Measurements from ENCODE around the gene DNAJC22.
"Not testable (repeated sequence)": the region's sequence is repeated elsewhere in the genome, so short reads cannot be mapped to it uniquely, and the experiment has no call there.

The DNAJC22 gene

DNA sequence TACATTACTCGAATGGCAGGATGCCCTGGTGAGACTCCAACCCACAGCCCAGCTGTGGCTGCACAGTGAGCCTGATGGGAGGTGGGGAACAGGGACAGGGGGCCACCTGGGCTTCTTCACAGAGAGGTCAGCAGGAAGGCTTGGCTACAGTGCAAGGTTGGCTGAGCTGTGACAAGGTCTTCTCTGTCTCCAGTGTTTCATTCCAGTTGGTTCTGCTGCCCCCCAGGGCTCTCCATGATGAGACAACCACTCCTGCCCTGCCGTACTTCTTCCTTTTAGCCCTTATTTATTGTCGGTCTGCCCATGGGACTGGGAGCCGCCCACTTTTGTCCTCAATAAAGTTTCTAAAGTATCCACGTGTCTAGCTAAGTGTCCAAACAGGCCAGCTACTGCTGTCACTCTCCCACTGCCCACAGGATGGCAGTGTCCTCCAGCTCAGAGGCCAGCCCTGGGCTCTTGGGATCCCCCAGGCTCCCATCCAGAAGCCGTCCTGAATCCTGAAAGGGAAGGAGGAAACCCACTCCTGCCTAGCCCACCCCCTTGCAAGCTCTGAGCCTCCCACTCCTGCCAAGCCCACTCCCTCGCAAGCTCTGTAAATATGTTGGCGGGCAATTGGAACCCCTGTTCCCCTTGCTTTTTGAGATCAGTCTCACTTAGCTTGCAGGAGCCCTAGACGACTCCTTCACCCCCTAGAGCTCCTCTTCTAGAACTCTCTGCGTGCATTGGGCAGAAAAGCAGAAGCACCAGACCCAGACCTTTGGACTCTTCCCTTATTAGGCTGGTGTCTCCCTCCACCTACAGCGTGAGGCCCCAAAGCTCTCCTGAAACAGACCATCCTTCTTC, 15.1 kb upstream of the DNAJC22 start:
- no peak for DNase-seq (ENCODE audit: low read depth)

- DNase-seq (ENCODE audit: low read depth) = no peak
Measured at GRCh38 chr12:49332441-49332861, 14.2 kb upstream of the DNAJC22 start.

DNA sequence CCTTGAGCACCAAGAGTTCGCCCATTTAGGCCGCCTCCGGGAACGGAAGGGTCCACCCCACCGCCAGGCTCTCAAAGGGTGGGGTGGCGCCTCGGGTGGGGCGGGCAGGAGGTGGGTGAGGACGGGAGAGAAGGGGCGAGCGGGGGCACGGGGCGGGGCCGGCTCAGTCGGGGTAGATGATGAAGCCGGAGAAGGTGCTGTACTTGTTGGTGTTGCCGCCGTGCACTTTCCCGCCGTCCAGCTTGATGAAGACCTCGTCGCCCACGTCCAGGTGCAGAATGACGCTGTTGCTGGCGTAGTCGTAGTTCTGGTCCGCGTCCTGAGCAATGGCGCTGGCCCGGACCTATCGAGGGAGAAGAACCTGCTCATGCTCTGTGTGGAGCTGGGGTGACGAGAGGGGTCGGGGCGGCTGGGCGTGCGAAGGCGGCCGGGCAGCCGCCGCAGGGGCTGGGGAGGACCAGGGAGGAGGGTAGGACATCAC, 13.8 kb upstream of the DNAJC22 start:
- DNase-seq (ENCODE audit: low read depth) = no peak

DNA sequence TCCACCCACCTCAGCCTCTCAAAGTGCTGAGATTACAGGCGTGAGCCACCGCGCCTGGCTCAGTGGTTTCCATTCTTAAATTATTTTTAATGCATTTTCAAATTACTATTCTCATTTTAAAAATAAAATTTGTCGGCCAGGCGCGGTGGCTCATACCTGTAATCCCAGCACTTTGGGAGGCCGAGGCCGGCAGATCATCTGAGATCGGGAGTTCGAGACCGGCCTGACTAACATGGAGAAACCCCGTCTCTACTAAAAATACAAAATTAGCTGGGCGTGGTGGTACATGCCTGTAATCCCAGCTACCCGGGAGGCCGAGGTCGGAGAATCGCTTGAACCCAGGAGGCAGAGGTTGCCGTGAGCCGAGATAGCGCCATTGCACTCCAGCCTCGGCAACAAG, 12.9 kb upstream of the DNAJC22 start:
- not testable (repeated sequence) for DNase-seq (ENCODE audit: low read depth)

- DNase-seq (ENCODE audit: low read depth) = no peak
Measured at GRCh38 chr12:49334226-49334625, 12.5 kb upstream of the DNAJC22 start.

- no peak for DNase-seq (ENCODE audit: low read depth)
Measured at GRCh38 chr12:49334681-49335080, 12.0 kb upstream of the DNAJC22 start.

GRCh38 chr12:49335118-49335954, 11.4 kb upstream of the DNAJC22 start:
- no peak for DNase-seq (ENCODE audit: low read depth)

GRCh38 chr12:49335955-49336644, 10.6 kb upstream of the DNAJC22 start:
- DNase-seq (ENCODE audit: low read depth) = no peak

DNA sequence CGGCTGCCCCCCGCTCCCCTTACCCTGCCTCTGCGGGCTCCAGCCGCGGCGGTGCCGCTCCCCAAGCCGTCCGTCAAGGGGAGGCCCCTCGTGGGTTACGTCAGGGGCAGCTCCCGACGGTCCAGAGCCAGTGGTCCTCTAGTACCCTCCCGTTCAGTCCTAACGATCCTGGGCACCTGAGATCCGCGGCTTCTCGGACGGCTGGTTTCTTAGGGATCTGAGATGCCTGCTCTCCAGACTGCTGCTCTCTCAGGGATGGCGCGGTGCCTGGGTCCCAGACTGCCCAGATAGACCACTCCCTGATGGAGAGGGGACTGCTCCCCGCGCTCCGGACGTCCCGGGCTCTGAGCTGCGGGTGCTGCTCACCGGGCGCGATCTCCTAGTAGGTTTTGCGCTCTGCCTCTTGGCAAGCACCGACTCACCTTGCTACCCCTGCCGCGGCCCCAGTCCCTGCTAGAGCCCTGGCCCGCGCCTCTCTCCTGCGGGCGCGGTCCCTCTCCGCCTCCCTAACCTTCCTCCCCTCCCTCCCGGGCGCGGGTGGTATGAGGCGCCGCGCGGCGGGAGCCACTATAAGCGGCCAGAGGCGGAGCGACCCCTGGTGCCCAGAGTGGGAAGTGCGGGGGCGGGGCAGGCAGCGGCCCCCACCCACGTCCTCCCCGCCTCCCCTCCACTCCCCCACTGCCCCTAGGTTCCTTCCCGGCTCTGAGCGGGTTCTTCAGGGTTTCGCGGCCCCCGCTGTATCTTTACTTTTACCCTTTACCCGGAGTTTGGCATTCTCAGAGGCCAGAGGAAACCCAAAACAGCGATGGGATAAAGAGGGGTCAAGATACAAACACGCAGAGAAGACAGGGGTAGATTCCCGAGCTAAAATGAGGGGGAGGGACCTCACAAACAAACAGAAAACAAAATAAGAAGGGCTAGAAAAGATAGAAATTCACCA, 9.8 kb upstream of the DNAJC22 start, which contains the start of gene C1QL4:
C1QL4 (minus strand) TSS at position 544 of the 940 bp plus-strand sequence. CDS start 711 bp downstream, outside the sequence.
- no peak for DNase-seq (ENCODE audit: low read depth)

DNA sequence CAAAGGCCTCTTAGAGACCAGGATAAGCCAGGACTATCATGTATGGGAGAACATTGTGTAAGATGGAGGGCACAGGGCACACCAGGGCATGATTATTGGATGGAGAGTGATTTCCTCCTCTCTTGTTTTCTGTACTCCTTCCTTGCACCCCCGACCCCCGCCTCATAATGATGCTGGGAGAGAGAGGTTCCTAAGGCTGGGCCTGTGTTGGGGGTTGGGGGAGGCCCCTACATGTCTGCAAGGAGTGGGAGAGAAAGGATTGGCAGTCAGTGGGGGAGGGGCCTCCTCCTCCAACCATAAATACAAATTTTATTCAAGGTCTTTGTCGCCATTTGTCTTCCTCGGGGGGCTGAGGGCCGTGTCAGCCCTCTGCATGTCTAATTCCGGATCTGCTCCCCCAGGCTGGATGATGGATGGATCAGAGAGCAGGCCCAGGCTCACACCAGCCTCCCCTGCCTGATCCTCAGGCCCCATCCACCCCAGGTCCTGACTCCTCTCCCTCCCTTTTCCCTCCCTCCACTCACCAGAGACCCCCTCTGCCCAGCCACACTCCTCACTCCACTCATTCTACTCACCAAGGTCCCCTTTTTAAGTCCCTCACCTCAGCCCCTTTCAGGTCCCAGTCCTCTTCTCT, 7.7 kb upstream of the DNAJC22 start:
- no peak for DNase-seq (ENCODE audit: low read depth)

DNA sequence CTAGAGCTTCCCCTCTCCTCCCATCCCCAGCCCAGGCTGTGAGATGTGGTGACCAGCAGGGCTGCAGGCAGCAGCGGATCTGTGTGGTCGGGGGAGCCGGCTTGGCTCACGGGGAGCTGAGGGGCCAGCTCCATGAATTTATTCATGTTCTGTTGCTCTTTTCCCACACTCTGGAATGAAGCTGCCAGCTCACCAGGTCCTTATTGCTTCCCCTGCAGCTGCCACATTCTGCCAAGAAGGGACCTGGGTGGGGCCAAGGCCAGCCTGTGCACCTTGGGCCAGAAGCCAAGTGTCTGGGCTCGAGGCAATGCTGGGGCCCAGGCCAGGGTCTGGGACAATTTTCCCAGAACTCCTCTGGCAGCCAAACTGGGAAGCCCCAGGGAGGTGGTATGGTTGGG, 7.2 kb upstream of the DNAJC22 start:
- DNase-seq (ENCODE audit: low read depth) = no peak

DNA sequence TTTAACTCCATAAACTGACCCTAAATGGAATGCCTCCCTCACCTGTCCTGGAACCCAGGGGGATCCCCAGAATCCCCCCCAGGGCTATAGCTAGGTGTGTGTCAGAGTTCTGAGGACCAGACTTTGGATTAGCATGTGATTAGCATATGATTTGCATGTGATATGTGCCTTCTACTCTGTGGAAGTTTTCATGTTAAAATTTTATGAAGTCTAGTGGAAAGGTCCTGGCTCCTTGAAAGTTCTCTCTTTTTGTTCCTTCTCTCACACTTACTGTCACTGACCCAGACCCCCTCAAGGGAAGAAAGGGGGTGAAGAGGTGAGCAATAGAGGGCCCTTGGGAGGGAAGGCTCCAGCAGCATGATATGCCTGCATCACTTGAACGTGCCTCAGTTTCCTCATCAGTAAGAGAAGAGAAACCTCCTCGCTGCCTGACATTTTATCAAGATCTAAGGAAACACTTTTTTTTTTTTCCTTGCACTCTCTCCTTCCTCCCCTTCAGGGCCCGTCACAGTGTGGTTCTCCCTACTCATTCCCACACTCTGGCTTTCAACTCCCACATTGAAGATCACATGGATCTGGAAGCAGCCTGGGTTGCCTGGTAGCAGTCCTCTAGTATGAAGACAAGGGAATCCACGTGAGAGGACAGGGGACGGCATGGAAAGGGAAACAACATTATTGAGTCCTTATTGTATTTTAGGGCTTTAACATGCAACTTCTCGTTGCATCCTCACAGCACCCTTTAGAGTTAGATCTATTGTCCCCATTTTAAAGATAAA, 6.4 kb upstream of the DNAJC22 start:
- DNase-seq (ENCODE audit: low read depth) = no peak

- no peak for DNase-seq (ENCODE audit: low read depth)
Measured at GRCh38 chr12:49340971-49341776, 5.5 kb upstream of the DNAJC22 start.

DNA sequence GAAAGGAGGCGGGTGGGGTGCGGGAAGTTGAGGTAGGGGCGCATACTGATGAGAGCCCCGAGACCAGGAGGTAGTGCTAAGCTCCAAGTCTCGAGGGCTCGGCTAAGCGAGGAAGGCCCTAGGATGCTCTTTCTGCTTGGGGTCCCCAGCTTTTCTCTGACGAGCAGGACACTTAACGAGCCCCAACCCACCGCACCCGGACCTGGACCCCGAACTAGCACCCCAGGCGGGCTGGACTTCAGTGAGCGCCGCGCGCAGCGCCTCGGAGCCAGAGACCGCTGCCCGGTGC, 5.0 kb upstream of the DNAJC22 start:
- no peak for DNase-seq (ENCODE audit: low read depth)

DNA sequence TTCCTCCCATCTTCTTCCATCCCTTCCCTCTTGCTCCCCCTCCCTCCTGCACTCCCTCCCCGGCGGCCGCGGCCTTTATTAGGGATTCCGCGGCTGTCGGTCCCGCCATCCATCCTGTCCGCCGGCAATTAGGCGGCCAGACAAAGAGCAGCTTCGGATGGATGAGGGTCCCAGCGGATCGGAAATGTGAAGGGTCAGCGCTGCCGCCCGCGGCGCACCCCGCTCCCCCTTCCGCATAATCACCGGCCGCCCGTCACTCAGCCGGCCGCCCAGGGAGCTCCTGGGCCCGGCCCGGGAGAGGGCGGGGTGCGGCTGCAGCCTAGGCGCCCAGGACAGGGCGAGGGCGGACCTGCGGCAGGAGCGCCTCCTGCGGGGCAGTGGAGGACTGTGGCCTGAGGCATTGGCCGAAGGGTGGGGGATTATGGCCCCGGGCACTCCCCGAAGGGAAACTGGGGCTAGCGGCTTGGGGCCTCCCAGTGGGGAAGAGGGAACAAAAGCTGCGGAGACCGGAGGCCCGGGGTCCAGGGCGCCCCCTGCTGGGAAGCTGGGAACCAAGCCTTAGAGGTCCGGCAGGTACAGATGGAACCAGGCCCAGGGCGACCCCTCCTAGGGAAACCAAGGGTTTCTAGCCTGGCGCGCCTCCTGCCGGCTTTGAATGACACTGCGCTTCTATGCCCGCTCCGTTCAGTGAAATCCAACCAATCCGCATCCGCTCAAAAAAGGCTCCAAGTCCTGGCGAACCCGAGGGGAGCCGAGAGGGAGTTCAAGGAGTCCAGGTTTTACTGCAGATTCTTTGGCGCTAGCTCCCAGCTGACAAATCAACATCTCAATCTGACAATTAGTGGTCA, 4.4 kb upstream of the DNAJC22 start:
- no peak for DNase-seq (ENCODE audit: low read depth)

GRCh38 chr12:49342914-49343731, 3.6 kb upstream of the DNAJC22 start:
- DNase-seq (ENCODE audit: low read depth) = no peak

DNA sequence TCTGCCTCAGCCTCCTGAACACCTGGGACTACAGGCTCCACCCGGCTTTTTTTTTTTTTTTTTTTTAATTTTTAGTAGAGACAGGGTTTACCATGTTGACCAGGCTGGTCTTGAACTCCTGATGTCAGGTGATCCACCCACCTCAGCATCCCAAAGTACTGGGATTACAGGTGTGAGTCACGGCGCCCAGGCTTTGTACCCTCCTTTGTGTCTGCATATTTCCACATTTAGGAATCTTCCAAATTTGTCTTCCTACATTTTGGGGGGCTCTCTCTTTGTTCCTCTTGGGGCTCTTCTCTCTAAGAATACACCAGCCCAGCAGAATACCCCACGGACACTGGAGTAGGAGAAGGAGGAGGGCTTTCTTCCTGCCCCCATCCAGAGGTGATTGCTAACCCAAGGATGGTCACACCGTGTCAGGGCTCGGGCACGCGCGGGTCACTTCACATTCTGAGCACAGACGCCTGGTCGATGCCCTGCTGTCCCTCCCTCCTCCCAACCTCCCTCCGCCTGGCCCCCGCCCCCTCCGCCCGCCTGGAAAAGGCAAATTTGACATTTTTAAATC, 2.1 kb upstream of the DNAJC22 start:
- no peak for DNase-seq (ENCODE audit: low read depth)
